ENCODE data around the gene GLI3. TPM values are rescaled to one million over a fixed set of nuclear protein-coding genes. Genes with fewer than 3 reads are reported as not detected.

Gene GLI3
- total and polyA plus RNA-seq, 10 donors: 0.17 to 9.2 (median 1.8) TPM

GRCh38 chr7:42207420-42207819, 29.6 kb downstream of the GLI3 start:
- H3K4me1 ChIP-seq: no peaks in the 10 kb centered on the region
- 76 to 90% (median 85%) methylated on average over 2 of the region's 2 CpGs for WGBS, 5 donors
- no peak overlapping the region for H3K4me3 ChIP-seq
- no peaks in the 10 kb centered on the region for H3K9me3 ChIP-seq
- H3K27ac ChIP-seq: no peak overlapping the region
- no peak for DNase-seq
- intact Hi-C loops (cut with DNase I; ENCODE audit: low total_unique reads): no loop called here
- no peaks in the 10 kb centered on the region for H3K27me3 ChIP-seq (replicated peaks in 1 of 7)
- no peaks in the 10 kb centered on the region for H3K36me3 ChIP-seq
- TF ChIP-seq POLR2AphosphoS5 (IDR thresholded peaks at IDR 0.05) (no peak), POLR2A (IDR thresholded peaks at IDR 0.05) (no peak)
- TF ChIP-seq, protein P1, sequence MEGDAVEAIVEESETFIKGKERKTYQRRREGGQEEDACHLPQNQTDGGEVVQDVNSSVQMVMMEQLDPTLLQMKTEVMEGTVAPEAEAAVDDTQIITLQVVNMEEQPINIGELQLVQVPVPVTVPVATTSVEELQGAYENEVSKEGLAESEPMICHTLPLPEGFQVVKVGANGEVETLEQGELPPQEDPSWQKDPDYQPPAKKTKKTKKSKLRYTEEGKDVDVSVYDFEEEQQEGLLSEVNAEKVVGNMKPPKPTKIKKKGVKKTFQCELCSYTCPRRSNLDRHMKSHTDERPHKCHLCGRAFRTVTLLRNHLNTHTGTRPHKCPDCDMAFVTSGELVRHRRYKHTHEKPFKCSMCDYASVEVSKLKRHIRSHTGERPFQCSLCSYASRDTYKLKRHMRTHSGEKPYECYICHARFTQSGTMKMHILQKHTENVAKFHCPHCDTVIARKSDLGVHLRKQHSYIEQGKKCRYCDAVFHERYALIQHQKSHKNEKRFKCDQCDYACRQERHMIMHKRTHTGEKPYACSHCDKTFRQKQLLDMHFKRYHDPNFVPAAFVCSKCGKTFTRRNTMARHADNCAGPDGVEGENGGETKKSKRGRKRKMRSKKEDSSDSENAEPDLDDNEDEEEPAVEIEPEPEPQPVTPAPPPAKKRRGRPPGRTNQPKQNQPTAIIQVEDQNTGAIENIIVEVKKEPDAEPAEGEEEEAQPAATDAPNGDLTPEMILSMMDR (IDR thresholded peaks at IDR 0.05 in 8 of 11, conservative IDR thresholded peaks at IDR 0.05 in 3 of 11): no peak

GRCh38 chr7:42203336-42203735, 33.7 kb downstream of the GLI3 start:
- Histone ChIP-seq H3K27me3 (replicated peaks in 1 of 7) (no peaks in the 10 kb centered on the region), H3K4me3 (no peak overlapping the region), H3K36me3 (no peaks in the 10 kb centered on the region), H3K9me3 (no peaks in the 10 kb centered on the region), H3K27ac (no peak overlapping the region), H3K4me1 (no peaks in the 10 kb centered on the region)
- no peak for DNase-seq
- TF ChIP-seq, protein P1 (IDR thresholded peaks at IDR 0.05 in 8 of 11, conservative IDR thresholded peaks at IDR 0.05 in 3 of 11): no peak
- no peak for TF ChIP-seq POLR2A (IDR thresholded peaks at IDR 0.05)
- no peak for TF ChIP-seq POLR2AphosphoS5 (IDR thresholded peaks at IDR 0.05)
- intact Hi-C loops (cut with DNase I; ENCODE audit: low total_unique reads): no loop called here

- no peak for DNase-seq
- Histone ChIP-seq H3K36me3 (no peaks in the 10 kb centered on the region), H3K9me3 (no peaks in the 10 kb centered on the region), H3K27ac (no peak overlapping the region), H3K4me1 (no peaks in the 10 kb centered on the region), H3K27me3 (replicated peaks in 1 of 7) (no peaks in the 10 kb centered on the region), H3K4me3 (no peak overlapping the region)
- TF ChIP-seq POLR2AphosphoS5 (IDR thresholded peaks at IDR 0.05) (no peak), POLR2A (IDR thresholded peaks at IDR 0.05) (no peak)
- TF ChIP-seq, protein P1 (IDR thresholded peaks at IDR 0.05 in 8 of 11, conservative IDR thresholded peaks at IDR 0.05 in 3 of 11): no peak
- 86 to 93% (median 90%) methylated on average over 4 of the region's 4 CpGs for WGBS, 5 donors
- intact Hi-C loops (cut with DNase I; ENCODE audit: low total_unique reads): no loop called here
Measured at GRCh38 chr7:42202601-42203000, 34.4 kb downstream of the GLI3 start.

DNA sequence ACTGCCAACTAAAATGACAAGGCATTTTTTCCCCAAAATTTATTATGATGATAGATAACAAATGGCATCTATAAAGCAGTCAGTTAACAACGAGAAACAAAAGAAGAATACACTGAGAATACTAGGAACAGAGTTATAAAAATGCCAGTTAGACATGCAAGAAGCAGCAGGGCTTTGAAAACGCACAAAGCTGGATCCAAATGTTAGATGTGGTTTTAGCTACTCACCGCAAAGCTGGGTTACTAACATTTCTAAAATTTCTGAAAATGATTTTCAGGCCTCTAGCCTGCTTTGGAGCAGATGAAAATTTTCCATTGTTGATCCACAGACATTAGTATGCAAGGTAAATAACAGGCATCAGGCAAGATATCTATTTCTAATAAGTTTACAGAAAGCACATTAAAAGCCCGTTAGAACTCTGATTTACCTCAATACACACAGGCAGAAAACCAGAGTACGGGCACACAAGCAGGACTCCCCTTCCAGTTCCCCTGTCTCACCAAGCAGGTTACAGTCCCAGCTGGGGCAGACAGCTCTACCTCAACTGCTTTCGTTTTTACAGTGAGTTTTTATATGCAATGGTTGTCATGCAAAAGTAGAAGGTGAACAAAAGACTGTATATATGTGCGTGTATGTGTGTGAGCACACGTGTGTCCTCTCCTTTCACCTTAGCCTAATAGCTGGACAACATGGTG, 37.9 kb downstream of the GLI3 start:
- H3K27me3 ChIP-seq (replicated peaks in 1 of 7): no peaks in the 10 kb centered on the region
- no peak overlapping the region for H3K4me3 ChIP-seq
- H3K36me3 ChIP-seq: no peaks in the 10 kb centered on the region
- no peak for DNase-seq
- WGBS, 5 donors: 64 to 70% (median 68%) methylated on average over 8 of the region's 8 CpGs
- no peak for TF ChIP-seq POLR2AphosphoS5 (IDR thresholded peaks at IDR 0.05)
- no peaks in the 10 kb centered on the region for H3K9me3 ChIP-seq
- intact Hi-C loops (cut with DNase I; ENCODE audit: low total_unique reads): no loop called here
- no peak overlapping the region for H3K27ac ChIP-seq
- H3K4me1 ChIP-seq: no peaks in the 10 kb centered on the region

All from spleen (tissue), 11 donors.